Glutamatergic neuron (in vitro differentiated cells): ENCODE data around the gene C4A. TPM values are rescaled to one million over a fixed set of nuclear protein-coding genes. Genes with fewer than 3 reads are reported as not detected.

Experiments used
- DNase-seq: peaks from one replicate; pipeline ENCODE4 v3.0.0; 2022
- H3K27ac Mint-ChIP-seq: one replicate; pipeline ENCODE4 v1.8.0; 2020; ENCODE audit warnings: mild to moderate bottlenecking, mixed read lengths, inconsistent platforms; ENCODE audit not compliant: unreplicated experiment
- H3K27me3 Mint-ChIP-seq: one replicate; pipeline ENCODE4 v1.8.0; 2020; ENCODE audit warnings: mild to moderate bottlenecking, moderate library complexity, mixed read lengths, inconsistent platforms; ENCODE audit not compliant: unreplicated experiment
- H3K36me3 Mint-ChIP-seq: one replicate; pipeline ENCODE4 v1.8.0; 2020; ENCODE audit warnings: mild to moderate bottlenecking, mixed read lengths, inconsistent platforms; ENCODE audit not compliant: unreplicated experiment
- H3K4me1 Mint-ChIP-seq: one replicate; pipeline ENCODE4 v1.8.0; 2020; ENCODE audit warnings: mild to moderate bottlenecking, low read depth, mixed read lengths, inconsistent platforms; ENCODE audit not compliant: unreplicated experiment
- H3K4me3 Mint-ChIP-seq: one replicate; pipeline ENCODE4 v1.8.0; 2020; ENCODE audit warnings: mild to moderate bottlenecking, mixed read lengths, inconsistent platforms; ENCODE audit not compliant: unreplicated experiment
- H3K9me3 Mint-ChIP-seq: one replicate; pipeline ENCODE4 v1.8.0; 2020; ENCODE audit warnings: mild to moderate bottlenecking, moderate library complexity, mixed read lengths, inconsistent platforms; ENCODE audit not compliant: unreplicated experiment
- CTCF ChIP-seq: fragments of 200-600 bp; sonication (generic); IDR thresholded peaks from one replicate; pipeline ENCODE4 v1.5.0; 2021; ENCODE audit not compliant: partially characterized antibody, unreplicated experiment
- total RNA-seq: library from RNA; stranded (reverse); fragmentation: NEBNext Ultra II Directional; extraction: Animal tissue kit (Norgen Biotek cat#: 25700); gene quantifications from one replicate; pipeline ENCODE4 v1.2.1, GENCODE V29; 2021; ENCODE audit not compliant: unreplicated experiment

The C4A gene
- total RNA-seq, 1 donor from 2014 or later = 9.3 TPM

GRCh38 chr6:31947864-31948263, 34.0 kb upstream of the C4A start:
- H3K4me1 Mint-ChIP-seq = no peaks in the 10 kb centered on the region
- H3K36me3 Mint-ChIP-seq = no peaks in the 10 kb centered on the region
- H3K9me3 Mint-ChIP-seq = no peaks in the 10 kb centered on the region
- no peak for TF ChIP-seq CTCF
- no peak for DNase-seq
- no peak overlapping the region for H3K4me3 Mint-ChIP-seq
- H3K27ac Mint-ChIP-seq = no peak overlapping the region
- peaks cover 5% of the 10 kb centered on the region for H3K27me3 Mint-ChIP-seq

GRCh38 chr6:31948306-31948705, 33.6 kb upstream of the C4A start:
- Mint-ChIP-seq H3K36me3 (peaks cover 3% of the 10 kb centered on the region), H3K9me3 (no peaks in the 10 kb centered on the region), H3K27me3 (peaks cover 5% of the 10 kb centered on the region), H3K4me1 (no peaks in the 10 kb centered on the region), H3K4me3 (no peak overlapping the region), H3K27ac (no peak overlapping the region)
- DNase-seq = no peak
- TF ChIP-seq CTCF = no peak

- H3K36me3 Mint-ChIP-seq = peaks cover 6% of the 10 kb centered on the region
- H3K9me3 Mint-ChIP-seq = no peaks in the 10 kb centered on the region
- DNase-seq = no peak
- H3K27ac Mint-ChIP-seq = no peak overlapping the region
- H3K27me3 Mint-ChIP-seq = peaks cover 5% of the 10 kb centered on the region
- peak overlapping the region; percentile 7 for H3K4me3 Mint-ChIP-seq
- H3K4me1 Mint-ChIP-seq = no peaks in the 10 kb centered on the region
- no peak for TF ChIP-seq CTCF
Observed at GRCh38 chr6:31948753-31949413, 33.0 kb upstream of the C4A start.

- Mint-ChIP-seq H3K27ac (no peak overlapping the region), H3K4me3 (peak overlapping the region; percentile 6), H3K27me3 (peaks cover 3% of the 10 kb centered on the region), H3K9me3 (no peaks in the 10 kb centered on the region), H3K36me3 (peaks cover 6% of the 10 kb centered on the region), H3K4me1 (no peaks in the 10 kb centered on the region)
- no peak for TF ChIP-seq CTCF
- no peak for DNase-seq
Observed at GRCh38 chr6:31949926-31950548, 31.8 kb upstream of the C4A start.

- Mint-ChIP-seq H3K9me3 (no peaks in the 10 kb centered on the region), H3K4me1 (no peaks in the 10 kb centered on the region), H3K27me3 (peaks cover 3% of the 10 kb centered on the region), H3K4me3 (no peak overlapping the region), H3K36me3 (peaks cover 6% of the 10 kb centered on the region), H3K27ac (no peak overlapping the region)
- DNase-seq = peak; percentile 83
- peak; percentile 68 for TF ChIP-seq CTCF
Observed at GRCh38 chr6:31952140-31952805, 29.6 kb upstream of the C4A start.
